HG03108 (cell line): Measurements from ENCODE around the gene IFT122.

ENCODE experiments used
- ATAC-seq: cut with Tn5 transposase; IDR thresholded peaks from one replicate; pipeline ENCODE4 v1.9.1; 2021; ENCODE audit warnings: moderate library complexity; ENCODE audit not compliant: unreplicated experiment

IFT122 gene

DNA sequence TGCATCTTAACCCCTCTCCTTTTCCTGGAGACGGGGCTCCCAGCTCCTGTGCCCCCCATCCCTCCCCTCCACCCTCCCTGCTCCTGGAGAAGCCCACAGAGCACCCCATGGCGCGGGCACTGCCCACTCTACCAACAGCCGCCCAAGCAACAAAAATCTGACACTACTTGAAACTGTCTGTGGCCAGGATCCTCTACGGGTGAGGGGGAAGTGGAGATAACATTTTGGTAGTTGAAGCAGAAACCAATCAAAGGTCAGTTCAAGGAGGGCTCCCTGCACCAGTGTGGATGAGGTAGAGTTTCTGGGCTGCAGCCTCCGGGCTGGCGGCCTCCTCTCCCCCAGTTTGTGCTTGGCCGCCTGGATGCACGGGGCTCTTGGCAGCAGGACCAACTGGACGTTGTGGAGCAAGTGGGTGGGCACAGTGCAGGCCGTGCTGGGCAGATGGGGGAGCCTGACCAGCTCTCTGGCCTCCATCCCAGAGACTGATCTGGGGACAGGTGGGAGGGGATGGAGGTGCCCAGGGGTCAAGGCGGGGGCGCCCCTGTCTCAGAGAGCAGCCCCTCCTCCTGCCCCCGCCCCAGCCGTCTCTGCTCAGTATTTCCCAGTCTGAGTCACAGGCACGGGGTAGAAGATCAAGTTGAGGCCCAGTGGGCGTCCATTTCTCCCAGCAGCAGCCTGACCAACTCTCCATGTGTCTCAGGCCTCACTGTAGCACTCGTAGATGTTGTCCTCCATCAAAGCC, 115.8 kb downstream of the IFT122 start:
- no peak for ATAC-seq

DNA sequence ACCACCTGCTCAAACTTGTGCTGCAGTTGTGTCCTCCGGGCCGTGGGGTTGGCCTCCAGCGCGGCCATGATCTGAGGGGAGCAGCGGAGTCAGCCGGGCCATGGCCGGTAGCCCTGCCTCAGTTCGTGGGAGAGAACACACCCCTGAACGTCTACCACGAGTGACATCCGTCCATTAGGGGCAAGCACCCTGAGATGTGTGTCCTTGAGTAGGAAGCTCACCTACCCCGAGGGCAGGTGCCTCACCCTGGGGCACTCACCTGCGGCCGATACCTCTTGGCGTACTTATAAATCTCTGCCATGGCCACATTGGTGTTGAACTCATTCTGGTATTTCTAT, 116.3 kb downstream of the IFT122 start:
- no peak for ATAC-seq

DNA sequence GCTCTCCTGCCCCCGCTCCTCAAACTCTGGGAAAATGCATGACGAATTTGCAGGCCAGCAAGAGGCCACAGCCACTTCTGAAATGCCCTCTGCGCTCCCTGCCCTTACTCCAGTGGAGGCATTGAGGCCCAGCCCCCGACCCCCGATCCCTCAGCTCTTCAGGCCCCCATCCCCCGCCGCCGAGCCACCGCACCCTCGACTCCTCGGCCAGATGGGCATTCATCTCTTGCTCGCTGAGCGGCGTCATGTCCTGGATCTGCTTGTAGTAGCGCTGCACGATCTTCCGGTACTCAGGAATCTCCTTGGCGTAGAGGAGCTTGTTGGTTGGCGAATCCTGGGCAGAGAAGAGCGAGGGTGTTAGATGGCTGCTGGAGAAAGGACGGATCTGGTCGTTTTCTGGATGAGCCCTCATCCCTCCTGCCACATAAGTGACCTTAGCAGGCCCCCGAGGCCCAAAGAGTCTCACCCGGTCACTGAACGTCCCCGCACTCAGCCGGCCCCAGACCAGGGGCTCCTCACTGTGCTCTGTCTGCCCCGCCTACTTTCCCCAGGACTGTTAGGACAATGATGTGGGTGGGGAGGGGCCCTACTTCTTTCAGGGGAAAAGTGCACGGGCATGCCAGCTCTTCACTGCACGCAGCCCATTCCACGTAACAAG, 117.0 kb downstream of the IFT122 start:
- ATAC-seq, result no peak

DNA sequence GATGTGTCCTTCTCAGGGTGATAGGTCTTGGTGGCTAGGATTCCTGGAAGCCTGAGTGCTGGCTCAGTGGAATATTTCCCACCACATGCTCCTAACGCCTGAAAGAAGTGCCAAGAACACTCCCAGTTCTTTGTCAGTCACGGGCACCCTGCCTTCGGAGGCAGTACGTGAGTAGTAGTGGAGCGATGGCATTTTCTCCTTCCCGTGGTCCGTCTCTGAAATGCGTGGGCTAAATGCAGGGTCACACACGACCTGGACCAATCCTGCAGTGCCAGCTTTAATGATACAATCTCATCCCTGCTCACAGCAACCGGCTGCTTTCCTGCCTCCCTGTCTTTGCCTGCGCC, 117.5 kb downstream of the IFT122 start:
- no peak for ATAC-seq

DNA sequence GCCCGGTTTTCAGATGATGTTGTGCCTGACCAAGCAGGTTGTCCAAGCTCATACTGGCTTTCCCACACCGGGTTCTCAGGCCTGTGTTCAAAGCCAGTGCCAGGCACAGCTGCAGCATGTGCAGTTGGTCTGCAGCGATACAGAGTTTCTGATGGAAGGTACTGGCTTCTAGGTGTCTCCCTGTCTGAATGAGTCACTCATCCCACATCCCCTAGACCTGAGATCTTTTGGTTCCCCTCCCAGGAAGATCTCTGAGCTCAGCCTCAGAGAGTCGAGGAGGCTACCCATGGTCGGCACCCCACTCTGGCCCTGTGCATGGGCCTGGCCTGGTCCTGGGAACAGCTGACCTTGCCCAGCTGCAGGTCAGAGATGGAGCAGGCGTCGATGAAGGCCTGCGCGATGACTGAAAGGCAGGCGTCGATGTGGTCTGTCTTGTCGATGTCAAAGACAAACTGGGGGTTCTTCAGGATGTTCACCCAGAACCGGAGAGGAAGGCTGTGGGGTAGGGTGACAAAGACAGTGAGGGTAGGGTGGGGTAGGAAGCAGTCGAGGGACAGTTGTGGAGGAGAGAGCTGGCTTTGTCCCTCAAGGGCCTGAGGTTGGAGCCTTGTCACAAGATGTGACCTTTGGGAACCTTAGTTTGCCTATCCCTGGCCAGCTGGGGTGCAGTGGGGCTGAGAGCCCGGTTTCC, 118.2 kb downstream of the IFT122 start:
- no peak for ATAC-seq

DNA sequence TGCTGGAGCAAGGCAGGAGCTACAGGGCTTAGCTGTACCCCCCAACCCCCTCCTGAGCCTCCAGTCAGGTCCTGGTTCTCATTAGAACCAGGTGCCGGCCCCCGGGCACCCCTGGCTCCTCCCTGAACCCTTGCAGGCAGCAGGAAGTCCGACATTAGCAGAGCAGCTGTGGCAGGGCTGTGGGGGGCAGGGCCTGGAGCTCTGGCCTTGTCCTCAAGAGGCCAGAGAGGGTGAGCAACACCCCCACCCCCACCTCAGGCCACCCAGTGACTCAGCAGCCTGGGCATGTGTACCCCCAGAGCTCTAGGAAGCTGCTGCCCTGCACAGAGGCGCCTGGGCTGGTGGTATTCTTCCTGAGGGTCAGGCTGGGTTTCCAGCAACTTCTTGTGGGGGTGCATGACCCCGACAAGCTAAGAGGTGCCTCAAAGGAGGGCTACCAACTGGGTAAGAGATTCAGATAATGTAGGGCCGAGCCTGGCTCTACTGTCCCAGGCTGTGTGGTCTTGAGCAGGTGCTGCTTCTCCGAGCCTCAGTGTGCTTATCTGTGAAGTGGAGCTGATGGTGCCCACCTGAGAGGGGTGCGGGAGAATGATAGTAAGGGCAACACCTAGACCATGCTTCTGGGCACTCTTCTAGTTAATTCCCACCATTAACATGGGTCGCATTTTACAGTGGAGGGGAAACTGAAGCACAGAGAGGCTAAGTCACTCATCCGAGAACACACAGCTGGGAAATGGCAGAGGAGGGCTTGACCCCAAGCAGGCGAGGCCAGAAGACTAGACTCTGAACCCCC, 118.9 kb downstream of the IFT122 start:
- no peak for ATAC-seq

DNA sequence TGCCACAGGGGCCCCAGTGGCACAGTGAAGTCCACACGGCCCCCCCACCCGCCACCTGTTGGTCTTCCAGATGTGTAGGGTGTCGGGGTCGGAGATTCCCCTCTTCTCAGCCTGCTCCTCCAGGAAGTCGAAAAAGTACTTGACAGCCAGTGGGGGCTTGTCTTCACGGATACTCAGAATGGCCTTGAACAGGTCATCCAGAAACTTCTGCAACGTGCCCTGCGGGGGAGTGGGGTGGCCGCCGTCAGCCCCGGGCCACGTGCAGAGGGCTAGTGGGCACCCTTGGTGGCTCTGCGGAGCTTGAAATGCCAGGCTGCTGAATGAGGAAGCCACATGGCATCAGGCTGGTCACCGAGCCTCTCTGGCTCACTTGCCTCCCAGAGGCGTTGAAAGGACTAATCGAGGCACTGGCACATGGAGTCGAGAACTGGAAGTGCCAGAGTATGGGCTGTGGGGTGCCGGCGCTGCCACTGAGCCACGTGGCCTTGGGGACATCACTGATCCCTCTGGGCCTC, 119.6 kb downstream of the IFT122 start:
- no peak for ATAC-seq

DNA sequence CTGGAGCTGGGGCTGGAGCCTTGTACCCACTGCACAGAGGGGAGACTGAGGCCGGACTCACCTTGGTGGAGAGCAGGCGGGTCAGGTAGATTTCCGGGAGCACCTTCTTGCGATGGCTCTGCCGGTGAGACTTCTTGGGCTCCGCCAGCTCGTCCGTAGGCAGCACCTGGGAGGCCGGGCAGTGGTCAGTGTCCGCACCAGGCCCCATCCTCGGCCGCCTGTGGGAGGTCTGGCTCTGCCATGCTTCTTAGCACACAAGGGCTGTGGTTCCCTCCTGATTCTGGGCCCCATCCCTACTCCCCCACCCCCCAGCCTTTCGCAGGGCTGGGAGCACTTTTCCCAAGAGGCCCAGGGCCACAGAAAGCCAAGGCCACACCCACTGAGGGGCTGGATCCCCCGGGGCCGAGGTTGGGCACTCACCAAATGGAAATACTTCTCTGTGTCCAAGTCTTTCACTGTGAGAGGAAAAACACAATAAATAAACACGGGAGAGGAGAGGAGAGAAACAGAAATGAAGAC, 120.3 kb downstream of the IFT122 start:
- no peak for ATAC-seq

DNA sequence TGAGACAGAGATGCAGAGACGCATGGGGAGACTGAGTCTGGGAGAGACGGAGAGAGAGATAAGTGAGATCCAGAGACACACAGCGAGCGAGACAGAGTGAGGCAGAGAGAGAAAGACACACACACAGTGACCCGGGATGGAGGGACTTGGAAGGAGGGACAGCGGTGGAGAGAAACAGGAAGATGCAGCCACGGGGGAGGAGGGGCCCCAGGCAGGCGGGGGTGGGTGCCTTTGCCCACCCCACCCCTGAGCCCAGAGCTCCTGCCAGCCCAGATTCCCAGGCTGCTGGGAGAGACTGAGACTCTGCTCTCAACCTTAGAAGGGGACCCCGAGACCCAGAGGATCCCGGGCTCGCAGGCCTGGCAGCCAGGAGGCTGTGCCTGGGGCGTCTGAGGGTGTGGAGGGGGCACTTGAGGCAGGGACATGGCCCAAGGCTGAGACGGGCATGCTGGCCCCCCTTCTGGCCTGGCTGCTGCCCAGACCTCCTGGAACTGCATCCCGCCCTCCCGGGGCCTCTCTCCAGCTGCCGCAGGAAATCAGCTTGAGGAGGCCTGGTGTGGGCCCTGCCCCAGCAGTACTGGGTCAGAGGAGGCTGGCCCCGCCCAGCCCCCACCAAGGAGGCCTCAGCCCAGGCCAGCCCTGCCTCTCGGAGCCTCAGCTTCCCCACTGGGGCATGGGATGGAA, 121.0 kb downstream of the IFT122 start:
- no peak for ATAC-seq

DNA sequence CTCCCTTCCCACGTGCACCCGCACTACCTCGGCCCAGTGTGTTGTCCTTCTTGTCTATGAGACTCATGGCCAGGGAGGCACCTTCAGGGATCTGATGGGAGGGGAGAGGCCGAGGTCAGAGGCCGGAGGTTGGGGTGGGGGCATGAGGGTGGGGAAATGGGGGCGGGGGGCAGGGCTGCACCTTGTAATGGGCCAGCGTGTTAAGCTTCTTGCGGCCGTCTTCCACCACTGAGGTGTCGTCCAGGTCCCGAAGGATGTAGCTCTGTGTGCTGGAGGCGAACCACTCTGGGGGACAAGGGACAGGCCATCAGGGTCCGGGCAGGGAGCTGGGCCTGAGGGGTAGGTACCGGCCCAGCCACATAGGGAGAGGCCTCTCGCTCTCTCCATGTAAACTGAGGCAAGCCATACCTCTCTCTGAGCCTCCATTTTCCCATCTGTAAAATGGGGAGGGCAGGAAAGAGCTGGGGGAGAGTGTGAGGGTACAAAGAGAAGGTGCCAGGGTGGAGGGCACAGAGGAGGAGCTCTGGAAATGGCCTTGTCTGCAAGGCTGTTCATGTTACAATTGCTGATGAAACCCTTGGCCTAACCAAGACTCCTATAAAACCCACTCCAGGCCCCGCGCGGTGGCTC, 121.7 kb downstream of the IFT122 start:
- no peak for ATAC-seq

DNA sequence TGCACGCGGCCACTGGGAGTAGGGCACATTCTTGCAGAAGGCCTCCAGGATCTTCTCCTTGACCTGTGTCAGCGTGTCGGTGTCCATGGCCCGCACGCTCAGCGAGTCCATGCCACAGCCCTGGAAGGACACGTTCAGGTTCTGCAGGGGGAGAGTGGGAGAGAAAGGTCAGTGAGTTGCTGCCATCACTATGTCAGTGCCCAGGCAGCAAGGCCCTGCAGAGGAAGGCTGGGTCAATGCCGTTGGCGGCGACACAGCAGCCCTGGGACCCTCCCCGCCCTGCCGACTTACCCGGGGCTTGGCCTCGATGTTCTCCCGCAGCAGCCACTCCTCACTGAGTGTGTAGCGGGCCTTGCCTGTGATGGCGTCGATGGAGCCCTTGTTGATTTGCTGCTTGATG, 122.8 kb downstream of the IFT122 start:
- no peak for ATAC-seq

DNA sequence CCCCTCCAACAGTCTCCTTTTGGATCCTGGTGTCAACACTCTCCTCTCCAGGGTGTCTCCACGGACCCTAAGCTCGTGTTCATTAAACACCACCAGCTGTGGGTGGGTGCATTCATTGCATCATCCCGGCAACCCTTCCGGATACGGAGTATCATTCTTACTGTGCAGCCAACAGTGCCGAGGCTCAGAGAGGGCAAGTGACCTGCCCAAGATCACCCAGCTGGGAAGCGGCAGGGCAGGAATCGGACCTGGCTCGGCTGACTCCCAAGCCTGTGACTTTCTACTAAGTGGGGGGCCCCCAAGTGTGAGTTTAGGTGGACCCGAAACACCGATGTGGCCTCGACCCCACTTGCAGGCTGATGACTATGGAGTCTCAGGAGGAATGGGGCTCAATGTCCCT, 123.3 kb downstream of the IFT122 start:
- no peak for ATAC-seq

DNA sequence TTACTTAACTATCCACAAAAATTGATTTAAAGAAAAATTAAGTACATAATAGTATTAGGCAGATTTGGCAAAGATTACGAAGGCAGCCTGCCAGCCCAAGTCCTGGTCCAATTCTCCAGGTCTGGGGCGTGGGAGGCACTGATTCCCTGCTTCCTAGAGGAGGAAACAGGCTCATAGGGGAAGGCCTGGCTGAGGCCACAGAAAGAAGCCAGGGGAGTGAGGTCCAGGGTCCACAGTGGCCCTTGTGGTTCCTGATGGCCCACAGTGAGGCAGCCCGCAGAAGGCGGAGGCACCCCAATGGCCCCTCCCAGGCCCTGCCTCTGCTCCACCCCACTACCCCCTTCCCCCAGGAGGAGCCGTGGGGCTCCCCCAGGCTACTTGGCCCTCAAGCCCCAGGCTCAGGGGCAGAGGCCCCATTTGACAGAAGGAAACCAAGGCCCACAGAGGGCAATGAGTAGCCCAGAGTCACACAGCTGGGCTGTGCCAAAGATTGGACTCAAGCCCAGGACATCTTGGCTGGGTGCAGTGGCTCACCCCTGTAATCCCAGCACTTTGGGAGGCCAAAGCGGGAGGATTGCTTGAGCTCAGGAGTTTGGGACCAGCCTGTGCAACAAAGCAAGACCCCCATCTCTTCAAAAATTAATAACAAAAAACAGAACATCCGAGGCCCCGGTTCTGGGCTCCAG, 124.0 kb downstream of the IFT122 start:
- ATAC-seq, result no peak

DNA sequence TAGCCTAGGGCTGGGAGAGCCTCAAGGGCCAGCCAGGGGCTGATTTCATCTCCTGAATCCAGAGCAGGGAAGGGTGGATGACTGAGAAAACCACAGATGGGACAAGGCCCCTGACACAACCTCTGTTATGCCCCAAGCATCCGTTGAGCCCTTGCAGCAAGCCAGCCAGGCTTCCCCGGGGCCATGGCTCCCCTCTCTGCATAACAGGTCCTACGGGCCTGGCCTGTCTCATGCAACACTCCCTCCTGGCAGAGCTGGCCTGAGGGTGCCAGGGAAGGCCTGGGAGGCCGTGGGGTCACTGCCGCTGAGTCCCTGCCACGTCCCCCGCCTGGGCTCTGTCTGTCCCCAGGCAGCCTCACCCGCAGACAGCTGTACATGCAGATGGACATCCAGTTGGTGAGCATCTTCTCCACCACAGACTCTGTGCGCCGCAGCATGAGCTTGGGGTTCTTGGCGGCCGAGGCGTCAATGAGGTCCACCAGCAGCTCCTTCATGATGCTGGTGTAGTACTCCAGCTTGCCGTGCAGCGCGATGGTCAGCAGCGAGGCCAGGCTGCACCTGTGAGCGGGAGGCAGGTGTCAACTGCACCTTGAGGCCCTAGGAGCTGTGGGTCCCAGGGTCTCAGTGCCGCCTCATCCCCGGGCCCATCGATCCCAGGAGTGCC, 125.1 kb downstream of the IFT122 start:
- ATAC-seq, result no peak

DNA sequence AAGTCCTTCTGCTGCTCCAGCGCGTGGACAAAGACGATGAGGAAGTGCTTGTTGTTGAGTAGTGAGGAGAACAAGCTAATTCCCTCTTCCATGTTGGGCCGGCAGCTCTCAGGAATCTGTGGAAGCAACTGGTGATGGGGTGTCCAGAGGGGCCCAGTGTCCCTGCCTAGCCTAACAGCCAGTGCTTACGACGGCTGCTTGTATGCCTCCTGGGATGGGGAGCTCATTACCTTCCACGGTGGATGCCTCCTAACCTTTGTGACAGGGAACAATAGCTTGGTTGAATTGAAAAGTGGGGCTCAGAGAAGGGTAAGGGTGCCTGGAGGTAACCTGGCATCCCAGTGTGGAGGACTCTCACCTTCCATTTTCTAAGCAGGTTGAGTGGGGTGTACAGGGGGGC, 125.9 kb downstream of the IFT122 start:
- ATAC-seq, result no peak

DNA sequence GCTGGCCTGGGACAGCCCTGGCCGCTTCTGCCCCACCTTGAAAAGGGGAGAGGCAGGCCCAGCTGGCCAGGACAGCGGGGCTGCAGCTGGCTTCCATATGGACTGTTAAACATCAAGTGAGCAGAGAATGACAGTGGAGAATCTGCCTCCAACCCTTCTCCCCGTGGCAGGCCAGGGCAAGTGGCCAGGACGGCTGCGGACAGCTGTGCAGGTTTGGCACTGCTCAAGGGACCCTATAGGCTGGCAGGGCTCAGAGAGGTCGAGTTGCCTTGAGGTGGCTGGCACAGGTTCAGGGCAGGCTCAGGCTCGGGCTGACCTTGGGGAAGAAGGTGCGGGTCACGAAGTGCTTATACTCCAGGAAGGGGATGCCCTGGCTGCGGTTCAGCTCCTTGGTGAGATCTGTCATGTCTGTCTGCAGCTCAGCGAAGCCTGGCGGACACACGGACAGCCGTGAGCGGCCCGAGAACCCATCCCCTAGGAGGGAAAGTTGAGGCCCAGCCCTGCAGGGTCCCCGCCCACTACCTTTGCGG, 127.2 kb downstream of the IFT122 start:
- ATAC-seq, result no peak

DNA sequence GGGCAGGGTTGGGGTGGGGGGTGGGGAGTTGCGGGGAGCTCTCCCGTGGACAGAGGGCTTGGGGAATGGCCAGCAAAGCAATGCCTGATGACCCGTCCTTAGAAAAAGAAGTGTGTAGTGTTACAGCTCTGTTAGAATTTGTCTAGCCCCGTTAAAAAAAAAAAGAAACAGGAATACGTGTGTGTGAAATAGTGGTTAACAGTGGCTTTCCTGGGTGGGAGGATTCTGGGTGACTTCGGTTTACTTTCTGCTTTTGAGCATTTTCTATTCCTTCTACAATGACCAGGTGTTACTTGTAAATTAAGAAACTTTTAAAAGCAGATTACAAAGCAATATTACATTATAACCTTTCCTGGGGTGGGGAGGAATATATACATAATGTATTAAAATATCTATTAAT, 127.9 kb downstream of the IFT122 start:
- no peak for ATAC-seq

DNA sequence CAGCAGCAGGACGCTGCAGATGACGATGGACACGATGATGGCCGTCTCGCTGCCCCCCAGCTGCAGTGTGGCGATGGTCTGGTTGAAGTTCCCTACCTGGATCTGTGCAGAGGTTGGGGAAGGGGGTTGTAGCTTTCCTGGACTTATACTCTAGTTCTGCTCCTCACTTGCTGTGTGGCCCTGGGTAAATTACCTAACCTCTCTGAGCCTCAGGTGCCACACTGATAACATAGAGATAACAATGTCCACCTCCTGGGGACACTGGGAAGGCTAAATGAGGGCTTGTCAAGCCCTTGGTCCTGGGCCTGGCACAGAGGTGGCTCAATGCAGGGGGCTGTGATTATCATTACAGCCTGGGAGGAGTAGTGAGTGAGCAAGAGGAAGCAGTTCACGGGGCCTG, 129.8 kb downstream of the IFT122 start:
- ATAC-seq, result no peak
